Measurements from ENCODE around the gene TSHZ1.
A peak's percentile ranks its signal among the peaks of the same experiment; 100 is the strongest.

TSHZ1 gene

DNA sequence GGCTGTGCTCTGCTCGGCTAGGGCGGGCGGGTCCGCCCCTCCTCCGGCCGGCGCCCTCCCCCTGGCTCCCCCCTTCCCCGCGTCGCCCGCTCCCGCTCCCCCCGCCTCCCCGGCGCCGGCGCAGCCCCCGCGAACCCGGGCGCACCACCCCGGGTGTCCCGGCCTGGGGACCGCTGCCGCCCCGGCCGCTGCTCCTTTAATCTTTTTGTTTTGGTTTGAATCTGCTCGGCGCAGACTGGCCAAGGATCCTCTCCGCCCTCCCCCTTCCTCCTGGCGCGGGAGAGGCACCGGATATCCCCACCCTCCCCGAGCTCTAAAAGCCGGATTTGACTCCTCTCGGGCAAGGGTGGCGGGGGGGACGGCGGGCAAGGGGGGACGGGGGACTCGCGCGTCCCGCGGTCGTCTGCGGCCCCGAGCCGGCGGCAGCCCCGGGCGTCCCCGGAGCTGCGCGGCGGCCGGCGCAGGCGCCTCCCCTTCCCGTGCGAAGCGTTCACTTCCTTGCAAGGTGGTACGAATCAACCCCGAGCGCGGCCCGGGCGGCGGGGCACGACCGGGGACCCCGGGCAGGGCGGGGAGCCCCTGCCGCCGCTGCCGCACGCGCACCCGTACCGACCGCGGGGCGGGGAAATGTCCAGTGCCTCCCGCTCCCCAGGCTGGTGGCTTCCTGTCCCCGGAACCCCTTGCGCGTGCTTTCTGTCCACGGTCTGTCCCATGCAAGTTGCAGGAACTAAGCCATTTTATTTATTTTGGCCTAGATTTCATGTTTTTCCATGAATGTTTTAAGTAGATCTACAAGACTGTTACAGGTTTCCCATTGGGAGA is 1.3 kb upstream of the TSHZ1 start, which contains the start of gene PTGR3:
PTGR3 (minus strand) TSS at position 11 of the 822 bp plus-strand sequence. CDS start 81 bp downstream, outside the sequence.
- DNase-seq = peak; percentile 82

DNA sequence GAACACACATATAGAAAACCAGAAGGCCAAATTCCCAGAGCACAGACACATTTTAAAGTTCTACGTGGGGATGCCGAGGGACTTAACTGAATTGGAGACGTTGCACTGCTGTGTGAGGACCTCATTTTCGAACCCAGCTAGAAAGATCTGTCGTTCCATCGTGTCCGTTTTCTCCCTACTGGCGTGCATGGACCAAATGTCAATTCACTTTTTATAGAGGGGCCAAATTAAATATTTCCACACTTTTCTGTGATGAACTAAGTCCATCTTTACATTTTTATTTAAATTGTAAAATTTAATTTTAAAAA is 692 bp upstream of the TSHZ1 start:
- no peak for DNase-seq

DNA sequence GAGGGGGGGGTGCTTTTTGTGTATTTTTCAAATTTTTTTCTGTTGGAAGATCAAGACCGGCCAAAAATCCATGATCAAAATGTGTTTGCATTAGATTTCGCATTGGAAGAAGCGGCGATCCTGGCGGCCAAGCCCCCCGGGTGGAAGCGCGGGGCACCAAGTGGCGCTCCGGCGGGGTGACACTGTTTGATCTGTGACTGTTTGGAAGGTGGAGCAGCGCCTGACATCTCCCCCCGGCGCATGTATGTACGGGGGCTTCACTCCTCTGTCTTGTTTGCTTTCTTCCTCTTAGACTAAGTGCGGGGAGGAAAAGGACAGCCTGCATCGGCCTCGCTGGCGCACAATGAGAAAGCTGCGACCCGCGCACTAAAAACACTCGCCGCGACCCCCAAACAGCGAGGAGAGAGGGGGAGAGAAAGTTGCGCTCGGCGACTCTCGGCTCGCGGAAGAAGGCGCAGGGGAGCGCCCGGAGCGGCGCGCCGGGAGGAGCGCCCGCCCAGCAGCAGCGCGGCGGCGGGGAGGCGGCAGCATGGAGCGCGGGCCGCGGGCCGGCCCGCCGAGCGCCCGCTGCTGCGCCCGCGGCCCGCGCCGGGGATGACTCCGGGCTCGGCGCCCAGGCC is 515 bp downstream of the TSHZ1 start:
- peak; percentile 50 for DNase-seq

DNA sequence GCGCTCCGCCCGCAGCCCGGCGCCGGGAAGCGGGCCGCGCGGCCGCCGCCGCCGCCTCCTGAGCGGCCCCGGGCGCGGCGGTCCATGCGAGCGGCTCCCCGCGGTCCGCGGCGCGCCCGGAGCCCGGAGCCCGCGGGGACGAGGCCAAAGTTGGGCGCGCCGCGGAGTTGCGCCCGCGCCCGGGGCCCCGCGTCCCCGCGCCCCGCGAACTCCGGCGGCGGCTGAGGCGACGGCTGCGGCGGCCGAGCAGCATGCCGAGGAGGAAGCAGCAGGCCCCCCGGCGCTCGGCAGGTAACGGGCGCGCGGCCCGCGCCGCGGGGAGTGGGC is 992 bp downstream of the TSHZ1 start:
- peak; percentile 38 for DNase-seq

DNA sequence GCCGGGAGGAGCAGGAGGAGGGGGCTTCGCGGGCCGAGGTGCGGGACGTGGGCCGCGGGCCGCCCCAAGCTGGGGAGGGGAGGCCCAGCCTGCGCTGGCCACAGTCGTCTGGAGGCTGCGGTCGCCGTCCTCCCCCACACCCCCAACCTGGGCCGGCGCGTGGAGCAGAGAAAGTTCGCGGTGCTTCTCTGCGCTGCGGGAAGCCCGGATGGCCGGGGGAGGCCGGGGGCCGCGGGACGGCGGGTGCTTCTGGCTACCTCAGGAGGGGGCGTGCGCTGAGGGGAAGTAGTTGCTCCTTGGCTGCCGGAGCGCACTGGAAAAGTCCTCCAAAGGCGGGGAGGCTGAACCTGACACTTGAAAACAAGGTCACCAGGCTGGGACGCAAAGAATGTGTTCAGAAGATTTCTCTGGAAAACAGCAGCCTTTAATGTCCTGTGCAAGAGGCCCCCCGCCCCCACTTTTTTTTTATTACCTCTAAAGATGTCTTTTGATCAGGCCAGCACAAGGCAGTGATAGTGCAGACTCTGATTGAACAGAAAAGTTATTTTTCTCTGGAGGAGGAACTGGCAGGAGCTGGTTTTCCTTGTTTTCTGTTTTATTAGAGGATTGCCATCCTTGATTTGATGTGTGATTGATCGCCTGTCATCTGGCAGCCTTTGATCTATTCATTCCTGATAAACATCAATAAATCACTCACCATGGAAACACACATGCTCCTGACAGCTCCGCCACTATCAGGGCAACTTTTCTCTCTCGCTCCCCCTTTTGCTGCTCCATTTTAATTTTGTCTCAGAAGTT is 1.6 kb downstream of the TSHZ1 start:
- peak; percentile 42 for DNase-seq

DNA sequence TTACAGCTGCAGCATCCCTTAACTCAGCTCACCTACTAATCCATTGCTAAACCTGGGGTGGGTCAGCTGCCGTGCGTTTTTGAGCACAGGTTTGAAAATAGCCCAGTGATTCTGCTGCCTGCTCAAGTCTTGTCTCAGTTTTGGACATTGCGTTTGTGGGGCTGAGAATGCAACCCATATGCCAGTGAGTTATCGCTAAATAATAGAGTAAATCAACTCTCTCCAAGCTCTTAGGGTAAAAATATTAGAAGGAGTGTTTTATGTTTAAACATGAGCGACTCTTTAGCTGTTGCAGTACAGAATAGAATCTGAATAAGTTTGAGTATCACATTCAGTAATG is 2.1 kb downstream of the TSHZ1 start:
- no peak for DNase-seq

DNA sequence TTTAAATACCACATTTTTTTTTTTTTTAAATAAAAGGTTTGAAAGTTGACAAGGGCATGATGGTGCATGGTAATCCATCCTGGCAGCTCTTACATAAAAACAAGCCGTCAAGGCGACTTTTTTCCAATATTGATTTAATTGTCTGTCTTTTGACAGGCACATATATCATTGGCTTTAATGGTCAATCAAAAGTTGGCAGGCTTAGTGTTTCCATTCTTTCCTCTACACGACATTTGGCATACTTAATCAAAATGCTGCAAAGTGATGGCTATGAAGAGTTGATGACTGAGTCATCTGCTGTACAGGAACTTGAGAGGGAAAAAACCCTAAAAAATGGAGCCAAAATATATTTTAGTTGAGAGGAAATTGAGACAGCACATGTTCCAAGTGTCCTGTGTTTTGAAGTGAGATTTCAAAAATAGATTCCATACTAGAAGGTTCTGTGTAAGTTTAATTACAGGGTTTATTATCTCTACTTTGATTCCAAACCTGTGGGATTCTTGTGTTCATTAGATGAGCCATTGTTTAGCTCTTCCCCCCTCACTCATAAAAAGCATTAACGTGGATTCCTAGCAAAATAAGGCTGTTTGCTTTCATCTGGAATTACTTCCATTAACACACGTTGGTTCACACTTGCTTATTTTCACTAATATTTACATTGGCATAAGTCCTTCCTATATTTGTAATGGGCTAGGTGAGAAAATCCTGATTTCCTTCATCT is 3.2 kb downstream of the TSHZ1 start:
- DNase-seq = no peak

DNA sequence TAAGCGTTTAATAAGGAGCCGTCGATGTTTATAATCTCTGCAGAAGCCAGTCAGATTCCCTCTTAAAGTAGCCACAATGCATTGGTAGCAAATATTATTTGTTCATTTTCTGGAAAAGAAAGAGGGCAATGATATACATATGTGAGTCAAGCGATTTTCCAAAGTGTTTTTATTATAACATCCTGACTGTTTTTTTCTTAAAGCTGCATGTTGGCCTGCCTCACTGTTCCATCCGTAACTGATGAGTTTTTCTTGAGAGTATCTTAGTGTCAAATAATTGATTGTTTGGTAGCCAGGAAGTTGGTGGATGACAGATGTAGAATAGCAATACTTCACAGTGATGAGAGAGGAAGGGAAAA is 3.7 kb downstream of the TSHZ1 start:
- no peak for DNase-seq

DNA sequence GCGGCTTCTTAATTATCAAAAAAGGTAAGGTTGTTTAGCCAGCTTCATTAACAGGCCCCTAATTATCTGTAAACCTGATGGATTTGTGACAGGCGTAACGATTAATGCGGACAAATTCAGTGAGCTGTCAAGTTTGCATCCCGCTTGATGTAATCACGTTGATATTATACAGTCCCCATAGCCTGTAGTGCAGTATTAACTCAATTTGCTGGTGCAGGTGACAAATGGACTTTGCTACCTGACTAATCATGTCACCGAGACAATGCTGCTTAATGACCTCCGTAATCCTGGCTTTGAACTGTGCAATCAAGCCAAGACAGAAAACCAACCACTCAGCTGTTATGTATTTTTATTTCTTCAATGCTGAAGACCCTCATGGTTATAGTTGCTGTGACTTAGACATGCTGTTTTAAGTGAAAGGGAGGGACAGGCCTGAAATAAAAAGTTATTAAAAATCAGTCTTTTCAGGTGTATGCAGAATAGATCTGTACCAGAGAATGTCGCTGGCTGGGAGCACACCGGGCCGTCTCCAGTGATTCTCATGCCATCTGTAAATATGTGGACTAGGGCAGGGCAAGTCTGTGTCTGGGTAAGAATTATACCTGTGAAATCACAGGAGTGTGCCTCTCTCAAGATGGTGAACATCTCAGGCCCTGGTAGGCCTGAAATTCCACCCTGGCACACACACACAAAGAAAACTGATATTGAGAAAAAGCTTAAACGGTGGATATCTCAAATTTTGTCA is 4.3 kb downstream of the TSHZ1 start:
- no peak for DNase-seq

DNA sequence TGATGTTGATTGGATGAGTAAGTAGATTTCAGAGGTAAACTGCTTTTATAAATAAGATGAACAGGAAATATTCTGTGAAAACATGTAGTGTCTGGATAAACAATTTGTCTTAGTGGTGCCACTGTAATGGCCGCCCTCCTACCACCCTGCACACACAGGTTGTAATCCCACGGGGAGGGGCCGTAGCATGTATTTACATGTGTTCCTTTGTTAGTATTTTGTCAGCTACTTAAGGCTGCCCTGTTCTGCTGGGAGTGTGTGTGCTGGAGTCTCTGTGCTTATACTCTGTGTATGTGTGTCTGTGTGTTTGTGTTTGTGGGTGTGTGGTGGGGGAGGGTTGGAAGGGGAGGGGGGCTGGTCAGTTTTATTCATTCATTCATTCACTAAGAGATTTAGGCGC is 5.1 kb downstream of the TSHZ1 start:
- no peak for DNase-seq

DNA sequence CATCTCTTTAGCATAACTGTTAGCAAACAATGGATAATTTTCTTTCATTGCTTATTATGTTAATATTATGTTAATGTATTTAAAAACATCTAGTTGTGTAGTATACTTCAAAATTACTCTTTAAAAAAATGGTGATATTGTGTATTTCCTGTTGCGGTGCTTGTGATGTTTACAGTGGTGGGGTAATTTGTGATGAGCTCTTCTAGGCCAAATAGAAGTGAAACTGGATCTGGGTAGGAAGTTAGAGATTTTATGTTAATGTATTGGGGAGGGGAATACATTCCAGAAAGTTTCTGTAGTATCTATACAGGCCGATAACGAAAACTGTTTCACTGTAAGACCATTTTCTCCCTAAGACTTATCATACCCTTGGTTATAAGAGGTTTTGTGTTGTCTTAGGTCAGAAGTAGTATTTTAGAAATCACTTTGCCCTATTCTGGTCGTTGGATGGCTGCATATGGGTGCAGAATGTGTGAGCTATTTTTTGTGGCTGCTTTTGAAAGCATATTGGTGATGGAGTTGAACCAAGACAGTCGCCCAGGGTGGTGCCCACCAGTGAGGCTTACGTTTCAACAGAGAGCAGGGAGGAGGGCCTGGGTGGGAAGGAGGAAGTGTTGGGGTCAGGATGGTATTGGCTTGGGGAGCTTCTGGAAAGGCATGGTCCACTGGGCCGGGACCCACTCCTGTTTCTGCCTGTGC is 5.8 kb downstream of the TSHZ1 start:
- no peak for DNase-seq

DNA sequence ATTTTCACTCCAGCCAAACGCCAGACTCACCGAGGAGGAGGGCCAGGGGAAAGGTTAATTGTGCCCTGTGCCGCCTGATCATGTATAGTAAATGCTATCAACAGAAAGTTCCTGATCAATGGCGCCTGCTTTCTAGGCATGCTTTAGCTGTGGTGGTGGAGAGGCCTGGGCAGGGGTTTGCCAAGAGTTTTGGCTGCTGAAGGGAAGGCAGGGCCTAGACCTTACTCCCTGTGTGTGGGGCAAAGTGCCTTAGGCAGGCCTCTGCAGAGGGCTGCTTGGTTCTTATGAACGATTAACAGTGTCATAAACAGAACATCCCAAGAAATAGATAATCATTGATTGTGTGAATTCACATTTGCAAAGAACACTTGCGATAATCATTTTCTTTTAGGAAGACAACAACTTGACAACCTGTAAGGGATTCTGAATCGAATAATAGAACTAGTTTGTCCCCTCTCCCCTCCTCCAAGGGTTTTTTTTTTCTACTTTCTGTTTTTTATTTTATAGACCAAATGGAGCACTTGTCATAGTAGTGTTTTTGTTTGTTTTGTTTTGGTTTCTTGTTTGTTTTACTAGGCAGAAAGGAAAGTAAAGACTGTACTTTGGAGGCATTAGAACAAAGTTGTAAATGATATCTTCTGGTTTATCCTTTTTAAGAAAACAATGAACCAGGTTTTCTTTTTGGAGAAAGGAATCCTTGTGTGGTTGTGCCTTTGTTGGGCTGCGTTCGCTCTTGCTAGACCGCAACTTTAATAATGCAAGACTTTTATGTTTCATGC is 6.5 kb downstream of the TSHZ1 start:
- DNase-seq = no peak

DNA sequence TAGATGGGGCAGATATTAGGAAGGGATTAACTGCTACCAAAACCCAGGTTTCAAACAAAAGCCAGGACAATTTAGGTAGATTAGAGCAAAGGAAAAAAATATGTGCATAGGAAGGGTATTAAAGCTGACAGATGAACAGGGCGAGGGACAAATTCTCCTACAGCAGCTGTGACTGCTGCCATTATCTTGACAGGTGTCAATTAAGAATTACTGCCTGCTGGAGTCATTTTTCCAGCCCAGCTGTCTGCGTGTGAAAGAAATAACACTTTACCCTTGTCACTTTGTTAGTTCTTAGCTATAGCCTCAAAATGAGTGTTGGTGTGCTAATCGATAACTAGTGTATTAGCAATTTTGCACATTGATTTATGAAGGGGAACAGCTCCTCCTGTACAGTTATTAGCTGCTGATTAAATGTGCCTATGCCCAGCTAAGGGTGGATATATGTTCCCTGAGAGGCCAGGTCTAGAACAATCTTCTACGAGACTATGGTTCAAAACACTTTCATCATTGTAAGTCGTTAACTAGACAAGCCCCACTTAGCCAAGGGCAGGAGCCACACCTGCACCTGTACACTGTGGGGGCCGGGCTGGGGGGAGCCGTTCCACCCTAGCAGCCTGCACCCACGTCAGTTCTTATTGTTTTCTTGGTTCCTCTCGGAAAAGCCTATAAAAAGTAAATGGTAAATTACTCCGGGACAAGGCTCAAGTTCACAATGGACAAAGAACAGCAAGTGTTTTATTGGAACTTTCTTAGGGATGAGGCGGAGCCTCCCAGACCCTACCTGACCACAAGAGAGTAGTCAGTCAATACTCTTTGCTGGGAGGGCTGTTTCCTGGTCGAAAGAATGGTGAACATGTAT is 7.7 kb downstream of the TSHZ1 start:
- no peak for DNase-seq

DNA sequence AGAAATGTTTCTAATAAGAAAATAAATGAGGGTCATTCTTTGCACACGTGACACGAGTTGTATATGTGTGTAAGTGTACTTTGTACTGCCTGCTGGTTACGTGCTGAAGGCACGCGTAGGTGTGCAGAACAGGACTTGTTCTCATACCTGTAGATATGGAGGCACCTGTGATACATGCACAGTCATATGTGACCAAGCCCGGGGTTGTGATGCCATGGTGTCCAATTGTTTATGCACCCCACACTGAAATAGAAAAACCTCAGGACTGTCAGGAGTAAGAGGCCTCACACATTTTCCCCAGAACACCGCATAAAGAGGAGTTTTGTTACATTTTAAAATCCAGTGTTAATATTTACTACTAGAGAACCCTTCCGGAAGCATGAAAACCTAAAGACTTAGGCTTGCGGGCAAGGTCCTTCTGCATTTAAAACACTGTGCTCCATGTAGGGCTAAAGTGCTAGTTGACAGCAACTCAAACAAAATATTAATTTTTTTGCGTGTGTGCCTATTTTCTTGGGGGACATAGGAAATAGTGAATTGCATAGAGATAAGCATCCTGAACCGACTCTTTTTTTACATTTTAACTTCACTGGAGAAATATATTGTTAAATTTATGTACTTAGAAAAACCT is 9.3 kb downstream of the TSHZ1 start:
- no peak for DNase-seq

DNA sequence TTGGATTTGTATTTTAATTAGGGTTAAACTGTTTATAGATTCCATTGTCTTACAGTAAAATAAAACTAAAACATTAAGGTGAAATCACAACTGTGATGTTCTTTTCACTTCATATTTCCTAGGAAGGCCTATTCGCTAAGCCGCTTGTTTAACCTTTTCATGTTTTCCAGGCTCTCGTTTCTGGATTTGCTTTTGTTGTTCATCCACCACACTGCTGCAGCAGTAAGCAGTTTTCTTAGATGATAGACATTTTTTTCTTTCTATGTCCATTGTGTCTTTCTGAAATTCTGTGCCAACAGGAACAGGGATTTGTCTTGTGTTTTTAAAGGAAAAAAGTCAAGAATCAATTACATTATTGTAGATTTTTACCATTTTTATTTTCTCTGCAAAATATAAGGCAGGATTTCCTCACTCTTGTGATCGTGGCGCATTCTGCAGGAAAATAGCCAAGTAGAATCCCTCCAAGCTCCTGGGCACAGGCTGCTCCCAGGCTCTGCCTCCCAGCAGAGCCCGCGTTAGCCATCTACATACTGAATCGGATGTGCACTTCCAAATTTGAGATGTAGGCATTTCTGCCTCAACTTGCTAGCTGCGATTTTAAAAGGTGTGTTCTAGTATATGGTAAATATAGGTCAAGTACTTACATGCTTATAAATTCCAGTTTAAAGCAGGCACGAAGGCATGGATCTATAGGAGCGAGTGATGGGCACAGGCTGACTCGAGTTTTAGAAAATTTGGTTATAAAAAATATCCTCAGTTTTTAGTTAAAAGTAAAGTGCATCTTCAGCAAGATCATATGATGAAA is 10.2 kb downstream of the TSHZ1 start:
- DNase-seq = no peak

DNA sequence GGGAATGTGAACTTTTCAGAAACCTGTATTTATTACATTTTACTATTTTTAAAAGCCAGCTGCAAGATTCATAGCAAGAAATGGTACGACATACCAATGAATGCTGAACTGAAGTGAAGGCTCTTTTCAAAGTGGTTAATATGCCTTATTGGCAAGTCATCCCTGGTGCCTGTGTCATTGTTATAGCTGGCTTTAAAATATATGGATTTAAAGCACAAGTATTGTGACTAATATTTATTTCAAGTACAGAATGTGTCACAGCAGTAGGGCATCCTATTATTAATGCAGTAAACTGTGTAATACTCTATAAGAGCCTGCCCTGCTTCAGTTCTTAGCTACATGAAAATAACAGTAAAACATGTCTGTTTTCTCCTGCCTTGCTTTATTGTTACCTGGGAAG is 10.8 kb downstream of the TSHZ1 start:
- no peak for DNase-seq

DNA sequence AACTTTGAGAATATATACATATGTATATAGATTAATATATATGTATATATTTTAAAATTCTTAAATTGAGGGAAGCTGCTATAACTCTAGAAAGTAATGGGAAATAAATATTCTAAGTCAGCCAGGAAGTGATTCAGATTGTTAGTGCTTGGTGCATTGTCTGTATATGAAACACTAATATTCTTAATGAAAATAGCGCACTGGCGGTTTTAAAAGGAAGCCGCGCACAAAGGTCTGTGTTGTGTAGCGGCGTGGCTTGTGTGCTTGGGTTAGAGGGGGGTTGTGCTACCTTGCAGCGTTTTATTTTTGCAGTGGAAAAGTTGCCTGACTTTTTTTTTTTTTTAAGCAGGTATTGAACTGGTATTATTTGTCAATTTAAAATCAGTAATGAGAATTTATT is 11.3 kb downstream of the TSHZ1 start:
- no peak for DNase-seq

DNA sequence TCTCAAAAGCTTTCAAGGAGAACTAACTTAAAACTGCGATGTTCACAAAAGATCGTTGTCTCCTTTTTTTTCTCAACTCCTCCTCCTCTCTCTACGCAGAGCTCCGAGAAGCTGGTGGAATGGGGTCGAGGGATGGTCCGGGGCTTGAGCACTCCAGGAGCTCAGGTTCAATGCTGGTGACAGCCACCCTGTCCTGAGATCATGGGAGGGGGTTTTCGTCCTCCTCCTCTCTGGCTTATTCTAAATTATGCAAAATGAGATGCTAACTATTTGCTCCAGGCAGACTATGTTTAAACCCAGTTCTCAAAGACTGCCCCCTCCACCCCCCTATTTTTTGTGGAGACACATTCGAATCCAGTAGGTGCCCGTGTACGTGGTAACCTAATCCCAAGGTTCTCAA is 11.8 kb downstream of the TSHZ1 start:
- DNase-seq = no peak
